ENCODE data around the gene PCDHA8. TPM values are rescaled to one million over a fixed set of nuclear protein-coding genes. Genes with fewer than 3 reads are reported as not detected.
"Not testable (repeated sequence)": the region's sequence is repeated elsewhere in the genome, so short reads cannot be mapped to it uniquely, and the experiment has no call there.

PCDHA8 gene
- total RNA-seq, 6 donors from 2014 or later, result 0.23 to 2.1 (median 0.55) TPM

DNA sequence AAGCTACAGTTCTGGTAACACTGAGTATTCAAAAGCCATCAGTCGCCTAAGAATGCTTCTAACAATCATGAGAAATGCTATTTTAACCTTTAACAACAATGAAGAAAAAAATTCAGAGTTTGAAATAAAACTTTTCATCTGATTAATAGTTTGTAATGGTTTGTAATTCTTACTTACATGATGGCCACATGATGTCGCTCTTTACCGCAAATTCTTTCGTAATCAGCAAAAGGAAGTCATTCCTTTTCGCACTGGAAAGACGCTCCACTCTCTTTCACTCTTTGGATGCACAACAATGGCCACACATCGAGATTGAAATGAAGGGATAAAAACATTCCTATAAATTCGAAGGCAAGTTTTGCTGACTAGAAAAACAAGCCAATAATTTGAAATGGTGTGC, 7.0 kb upstream of the PCDHA8 start, which contains the start of gene PCDHA7:
PCDHA7 (plus strand) TSS at position 277 of the 400 bp plus-strand sequence; CDS start at position 392, 115 bp downstream.
- Histone ChIP-seq H3K4me3 (peak within 1 kb of the TSS in 3 of 4 donors; percentile 5 to 25 (median 16)), H3K36me3 (no peaks in the 10 kb centered on the region), H3K9me3 (peaks cover 10 to 43% (median 36%) of the 10 kb centered on the region in 4 donors), H3K27ac (no peak within 1 kb of the TSS), H3K4me1 (no peaks in the 10 kb centered on the region), H3K27me3 (no peaks in the 10 kb centered on the region)
- no peak for ATAC-seq (ENCODE audit: low FRiP score in 2 of 2)
- TF ChIP-seq POLR2A (IDR thresholded peaks at IDR 0.05), result no peak
- TF ChIP-seq EP300 (IDR thresholded peaks at IDR 0.05), result no peak
- TF ChIP-seq CTCF (IDR thresholded peaks at IDR 0.05), result no peak
- no peak for TF ChIP-seq POLR2AphosphoS5 (IDR thresholded peaks at IDR 0.05)
- 8 to 16% methylated on average over 8 of the region's 8 CpGs for WGBS, 2 donors
- DNase-seq, result no peak

GRCh38 chr5:140834439-140835008, 6.5 kb upstream of the PCDHA8 start:
- Histone ChIP-seq H3K9me3 (peaks cover 10 to 38% (median 31%) of the 10 kb centered on the region in 4 donors), H3K4me3 (peak overlapping the region in 3 of 4 donors; percentile 5 to 25 (median 16))
- WGBS, 2 donors, result 26% methylated on average over 12 to 26 of the region's 38 CpGs
- not testable (repeated sequence) for ATAC-seq (ENCODE audit: low FRiP score in 2 of 2); H3K36me3 ChIP-seq; H3K27ac ChIP-seq; H3K4me1 ChIP-seq; H3K27me3 ChIP-seq
- peak in 1 of 2 donors; percentile 54 for DNase-seq

DNA sequence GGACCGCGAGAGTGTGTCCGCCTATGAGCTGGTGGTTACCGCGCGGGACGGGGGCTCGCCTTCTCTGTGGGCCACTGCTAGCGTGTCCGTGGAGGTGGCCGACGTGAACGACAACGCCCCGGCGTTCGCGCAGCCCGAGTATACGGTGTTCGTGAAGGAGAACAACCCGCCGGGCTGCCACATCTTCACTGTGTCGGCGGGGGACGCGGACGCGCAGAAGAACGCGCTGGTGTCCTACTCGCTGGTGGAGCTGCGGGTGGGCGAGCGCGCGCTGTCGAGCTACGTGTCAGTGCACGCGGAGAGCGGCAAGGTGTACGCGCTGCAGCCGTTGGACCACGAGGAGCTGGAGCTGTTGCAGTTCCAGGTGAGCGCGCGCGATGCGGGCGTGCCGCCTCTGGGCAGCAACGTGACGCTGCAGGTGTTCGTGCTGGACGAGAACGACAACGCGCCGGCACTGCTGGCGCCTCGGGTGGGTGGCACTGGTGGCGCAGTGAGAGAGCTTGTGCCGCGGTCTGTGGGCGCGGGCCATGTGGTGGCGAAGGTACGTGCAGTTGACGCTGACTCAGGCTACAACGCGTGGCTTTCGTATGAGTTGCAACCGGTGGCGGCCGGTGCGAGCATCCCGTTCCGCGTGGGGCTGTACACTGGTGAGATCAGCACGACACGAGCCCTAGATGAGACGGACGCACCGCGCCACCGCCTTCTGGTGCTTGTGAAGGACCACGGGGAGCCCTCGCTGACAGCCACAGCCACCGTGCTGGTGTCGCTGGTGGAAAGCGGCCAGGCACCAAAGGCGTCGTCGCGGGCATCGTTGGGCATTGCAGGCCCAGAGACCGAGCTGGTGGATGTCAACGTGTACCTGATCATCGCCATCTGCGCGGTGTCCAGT, 5.1 kb upstream of the PCDHA8 start:
- Histone ChIP-seq H3K27ac (no peak overlapping the region), H3K27me3 (no peaks in the 10 kb centered on the region), H3K4me3 (no peak overlapping the region), H3K36me3 (no peaks in the 10 kb centered on the region), H3K9me3 (peaks cover 7 to 30% (median 24%) of the 10 kb centered on the region in 4 donors), H3K4me1 (no peaks in the 10 kb centered on the region)
- TF ChIP-seq EP300 (IDR thresholded peaks at IDR 0.05) (no peak), CTCF (IDR thresholded peaks at IDR 0.05) (no peak), POLR2A (IDR thresholded peaks at IDR 0.05) (no peak), POLR2AphosphoS5 (IDR thresholded peaks at IDR 0.05) (no peak)
- no peak for ATAC-seq (ENCODE audit: low FRiP score in 2 of 2)
- peak in 1 of 2 donors; percentile 82 for DNase-seq
- WGBS, 2 donors, result 57 to 63% methylated on average over 17 to 80 of the region's 103 CpGs

- H3K9me3 ChIP-seq, result peaks cover 0 to 31% (median 25%) of the 10 kb centered on the region in 4 donors
- no peak overlapping the region for H3K4me3 ChIP-seq
- H3K27ac ChIP-seq, result no peak overlapping the region
- H3K4me1 ChIP-seq, result no peaks in the 10 kb centered on the region
- no peaks in the 10 kb centered on the region for H3K27me3 ChIP-seq
- DNase-seq, result peak in 1 of 2 donors; percentile 79
- no peaks in the 10 kb centered on the region for H3K36me3 ChIP-seq
- no peak for ATAC-seq (ENCODE audit: low FRiP score in 2 of 2)
- 48 to 66% methylated on average over 11 to 75 of the region's 87 CpGs for WGBS, 2 donors
- no peak for TF ChIP-seq CTCF (IDR thresholded peaks at IDR 0.05)
Observed at GRCh38 chr5:140842798-140843733, 2.1 kb downstream of the PCDHA8 start.

GRCh38 chr5:140848139-140849102, 7.4 kb downstream of the PCDHA8 start, which contains the start of gene PCDHA9:
Gene PCDHA9 (plus strand): TSS chr5:140848382. CDS start chr5:140848496, 114 bp downstream.
- H3K27ac ChIP-seq; H3K27me3 ChIP-seq; H3K36me3 ChIP-seq; ATAC-seq (ENCODE audit: low FRiP score in 2 of 2); H3K4me1 ChIP-seq: not testable (repeated sequence)
- WGBS, 2 donors, result 29 to 36% methylated on average over 11 to 37 of the region's 48 CpGs
- Histone ChIP-seq H3K4me3 (peak within 1 kb of the TSS in 1 of 4 donors; percentile 5), H3K9me3 (peaks cover 0 to 27% (median 24%) of the 10 kb centered on the region in 4 donors)
- peak in 1 of 2 donors; percentile 65 for DNase-seq

DNA sequence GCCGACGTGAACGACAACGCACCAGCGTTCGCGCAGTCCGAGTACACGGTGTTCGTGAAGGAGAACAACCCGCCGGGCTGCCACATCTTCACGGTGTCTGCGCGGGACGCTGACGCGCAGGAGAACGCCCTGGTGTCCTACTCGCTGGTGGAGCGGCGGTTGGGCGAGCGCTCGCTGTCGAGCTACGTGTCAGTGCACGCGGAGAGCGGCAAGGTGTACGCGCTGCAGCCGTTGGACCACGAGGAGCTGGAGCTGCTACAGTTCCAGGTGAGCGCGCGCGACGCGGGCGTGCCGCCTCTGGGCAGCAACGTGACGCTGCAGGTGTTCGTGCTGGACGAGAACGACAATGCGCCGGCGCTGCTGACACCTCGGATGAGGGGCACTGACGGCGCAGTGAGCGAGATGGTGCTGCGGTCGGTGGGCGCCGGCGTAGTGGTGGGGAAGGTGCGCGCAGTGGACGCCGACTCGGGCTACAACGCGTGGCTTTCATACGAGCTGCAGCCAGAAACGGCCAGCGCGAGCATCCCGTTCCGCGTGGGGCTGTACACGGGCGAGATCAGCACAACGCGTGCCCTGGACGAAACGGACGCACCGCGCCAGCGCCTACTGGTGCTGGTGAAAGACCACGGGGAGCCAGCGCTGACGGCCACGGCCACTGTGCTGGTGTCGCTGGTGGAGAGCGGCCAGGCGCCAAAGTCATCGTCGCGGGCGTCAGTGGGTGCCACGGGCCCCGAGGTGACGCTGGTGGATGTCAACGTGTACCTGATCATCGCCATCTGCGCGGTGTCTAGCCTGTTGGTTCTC, 9.0 kb downstream of the PCDHA8 start:
- H3K27ac ChIP-seq; H3K27me3 ChIP-seq; ATAC-seq (ENCODE audit: low FRiP score in 2 of 2); H3K4me1 ChIP-seq; H3K36me3 ChIP-seq; H3K4me3 ChIP-seq: not testable (repeated sequence)
- peaks cover 0 to 24% (median 20%) of the 10 kb centered on the region in 4 donors for H3K9me3 ChIP-seq
- 52 to 58% methylated on average over 44 to 96 of the region's 101 CpGs for WGBS, 2 donors
- DNase-seq, result peak in 1 of 2 donors; percentile 80

Data from upper lobe of left lung (tissue), 6 donors.